Measurements from ENCODE around the gene TNFSF13B.

DNA sequence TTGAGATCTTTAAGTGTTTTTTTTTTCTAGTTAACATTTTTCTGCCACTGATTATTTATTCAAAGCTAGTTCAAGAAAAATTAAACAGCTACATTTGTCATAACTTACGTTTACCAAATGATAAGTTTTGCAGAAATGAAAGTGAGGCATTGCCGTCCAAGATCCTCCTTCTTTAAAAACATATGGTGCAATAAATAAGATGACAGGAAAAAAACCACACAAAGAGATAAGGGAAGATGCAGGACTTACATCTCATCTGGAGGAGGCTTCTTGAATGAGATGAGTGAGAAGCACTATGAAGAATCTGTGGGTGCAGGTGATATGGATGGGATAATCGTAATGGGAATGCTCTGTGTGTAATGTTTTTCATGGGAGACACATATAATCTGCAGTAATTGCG lies 12.4 kb downstream of the TNFSF13B start:
- TF ChIP-seq, protein P1, sequence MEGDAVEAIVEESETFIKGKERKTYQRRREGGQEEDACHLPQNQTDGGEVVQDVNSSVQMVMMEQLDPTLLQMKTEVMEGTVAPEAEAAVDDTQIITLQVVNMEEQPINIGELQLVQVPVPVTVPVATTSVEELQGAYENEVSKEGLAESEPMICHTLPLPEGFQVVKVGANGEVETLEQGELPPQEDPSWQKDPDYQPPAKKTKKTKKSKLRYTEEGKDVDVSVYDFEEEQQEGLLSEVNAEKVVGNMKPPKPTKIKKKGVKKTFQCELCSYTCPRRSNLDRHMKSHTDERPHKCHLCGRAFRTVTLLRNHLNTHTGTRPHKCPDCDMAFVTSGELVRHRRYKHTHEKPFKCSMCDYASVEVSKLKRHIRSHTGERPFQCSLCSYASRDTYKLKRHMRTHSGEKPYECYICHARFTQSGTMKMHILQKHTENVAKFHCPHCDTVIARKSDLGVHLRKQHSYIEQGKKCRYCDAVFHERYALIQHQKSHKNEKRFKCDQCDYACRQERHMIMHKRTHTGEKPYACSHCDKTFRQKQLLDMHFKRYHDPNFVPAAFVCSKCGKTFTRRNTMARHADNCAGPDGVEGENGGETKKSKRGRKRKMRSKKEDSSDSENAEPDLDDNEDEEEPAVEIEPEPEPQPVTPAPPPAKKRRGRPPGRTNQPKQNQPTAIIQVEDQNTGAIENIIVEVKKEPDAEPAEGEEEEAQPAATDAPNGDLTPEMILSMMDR (IDR thresholded peaks at IDR 0.05; ENCODE audit: low read depth, low read length, poor library complexity, severe bottlenecking) = no peak
- no peak for TF ChIP-seq EZH2phosphoT487 (IDR thresholded peaks at IDR 0.05; ENCODE audit: borderline replicate concordance, low read length)
